Measurements from ENCODE around the gene CAMKV. TPM values are rescaled to one million over a fixed set of nuclear protein-coding genes. Genes with fewer than 3 reads are reported as not detected.
"Not testable (repeated sequence)": the region's sequence is repeated elsewhere in the genome, so short reads cannot be mapped to it uniquely, and the experiment has no call there.

The CAMKV gene
- total and polyA plus RNA-seq, 2 donors from 2014 or later, result 0.16 TPM; not detected in 1

GRCh38 chr3:49910409-49911123 is 40.9 kb upstream of the CAMKV start:
- peak in 3 of 5 donors; percentile 57 to 72 (median 71) for DNase-seq
- Histone ChIP-seq H3K9me3 (ENCODE audit: control insufficient read depth in 2 of 3, insufficient read depth in 1 of 3, low read length in 3 of 3) (no peaks in the 10 kb centered on the region), H3K9ac (ENCODE audit: low read length in 3 of 3) (no peak overlapping the region), H3K36me3 (ENCODE audit: control insufficient read depth in 2 of 3, insufficient read depth in 3 of 3, low read length in 3 of 3) (peaks cover 0 to 13% (median 9%) of the 10 kb centered on the region in 3 donors), H3K27ac (ENCODE audit: low read depth in 2 of 2, low read length in 2 of 2) (no peak overlapping the region), H3K4me1 (ENCODE audit: control insufficient read depth in 2 of 3, insufficient read depth in 2 of 3, low read depth in 1 of 3, low read length in 3 of 3) (peaks cover 0 to 10% (median 6%) of the 10 kb centered on the region in 3 donors), H3K27me3 (ENCODE audit: control insufficient read depth, insufficient read depth, low read length) (no peaks in the 10 kb centered on the region), H3K4me3 (ENCODE audit: low read length in 3 of 3) (no peak overlapping the region)
- FAIRE-seq, result no peak
- intact Hi-C loops (cut with DNase I), result no loop called here
- TF ChIP-seq, protein P1, sequence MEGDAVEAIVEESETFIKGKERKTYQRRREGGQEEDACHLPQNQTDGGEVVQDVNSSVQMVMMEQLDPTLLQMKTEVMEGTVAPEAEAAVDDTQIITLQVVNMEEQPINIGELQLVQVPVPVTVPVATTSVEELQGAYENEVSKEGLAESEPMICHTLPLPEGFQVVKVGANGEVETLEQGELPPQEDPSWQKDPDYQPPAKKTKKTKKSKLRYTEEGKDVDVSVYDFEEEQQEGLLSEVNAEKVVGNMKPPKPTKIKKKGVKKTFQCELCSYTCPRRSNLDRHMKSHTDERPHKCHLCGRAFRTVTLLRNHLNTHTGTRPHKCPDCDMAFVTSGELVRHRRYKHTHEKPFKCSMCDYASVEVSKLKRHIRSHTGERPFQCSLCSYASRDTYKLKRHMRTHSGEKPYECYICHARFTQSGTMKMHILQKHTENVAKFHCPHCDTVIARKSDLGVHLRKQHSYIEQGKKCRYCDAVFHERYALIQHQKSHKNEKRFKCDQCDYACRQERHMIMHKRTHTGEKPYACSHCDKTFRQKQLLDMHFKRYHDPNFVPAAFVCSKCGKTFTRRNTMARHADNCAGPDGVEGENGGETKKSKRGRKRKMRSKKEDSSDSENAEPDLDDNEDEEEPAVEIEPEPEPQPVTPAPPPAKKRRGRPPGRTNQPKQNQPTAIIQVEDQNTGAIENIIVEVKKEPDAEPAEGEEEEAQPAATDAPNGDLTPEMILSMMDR (IDR thresholded peaks at IDR 0.05; ENCODE audit: borderline replicate concordance, extremely low read depth, insufficient read depth), result no peak

GRCh38 chr3:49908373-49909199 is 38.9 kb upstream of the CAMKV start:
- FAIRE-seq (no peak), DNase-seq (no peak)
- H3K27me3 ChIP-seq (ENCODE audit: control insufficient read depth, insufficient read depth, low read length), result no peaks in the 10 kb centered on the region
- no peaks in the 10 kb centered on the region for H3K9me3 ChIP-seq (ENCODE audit: control insufficient read depth in 2 of 3, insufficient read depth in 1 of 3, low read length in 3 of 3)
- peaks cover 0 to 10% (median 9%) of the 10 kb centered on the region in 3 donors for H3K4me1 ChIP-seq (ENCODE audit: control insufficient read depth in 2 of 3, insufficient read depth in 2 of 3, low read depth in 1 of 3, low read length in 3 of 3)
- intact Hi-C loops (cut with DNase I), result no loop called here
- TF ChIP-seq, protein P1 (IDR thresholded peaks at IDR 0.05; ENCODE audit: borderline replicate concordance, extremely low read depth, insufficient read depth), result no peak
- H3K4me3 ChIP-seq (ENCODE audit: low read length in 3 of 3), result no peak overlapping the region
- peaks cover 0 to 13% (median 9%) of the 10 kb centered on the region in 3 donors for H3K36me3 ChIP-seq (ENCODE audit: control insufficient read depth in 2 of 3, insufficient read depth in 3 of 3, low read length in 3 of 3)
- no peak overlapping the region for H3K27ac ChIP-seq (ENCODE audit: low read depth in 2 of 2, low read length in 2 of 2)
- H3K9ac ChIP-seq (ENCODE audit: low read length in 3 of 3), result no peak overlapping the region

DNA sequence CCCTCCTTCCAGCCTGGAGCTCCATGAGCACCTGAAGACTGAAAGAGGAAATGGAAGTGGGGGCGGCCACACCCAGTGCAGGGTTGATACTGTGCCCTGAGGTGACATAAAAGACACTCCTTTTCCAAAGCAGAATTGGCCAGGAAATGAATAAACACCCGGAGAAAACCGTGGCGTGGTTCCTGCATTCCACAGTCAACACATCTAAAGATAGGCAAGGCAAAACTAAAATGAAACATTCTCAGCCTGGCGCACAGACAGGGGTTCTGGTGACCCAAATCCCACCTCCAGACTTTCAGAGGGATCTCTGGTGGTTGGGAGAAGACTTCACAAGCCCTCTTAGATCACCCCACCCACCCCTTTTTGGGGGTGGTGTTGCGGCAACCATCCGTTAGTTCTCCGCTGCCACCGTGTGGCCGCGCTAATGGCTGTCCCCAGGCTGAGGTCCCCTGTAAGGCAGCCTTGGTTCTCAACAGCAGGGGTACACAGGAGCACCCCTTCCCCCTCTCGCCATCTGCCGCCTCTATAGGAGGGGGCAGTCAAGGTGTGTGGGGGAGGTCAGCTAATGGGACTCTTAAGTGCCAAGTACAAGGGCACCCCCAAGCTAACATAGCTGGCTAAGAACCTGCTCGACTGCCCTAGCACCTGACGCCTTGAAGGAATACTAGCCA is 36.5 kb upstream of the CAMKV start:
- Histone ChIP-seq H3K9ac (ENCODE audit: low read length in 3 of 3) (no peak overlapping the region), H3K4me3 (ENCODE audit: low read length in 3 of 3) (peak overlapping the region in 2 of 3 donors; percentile 21 to 44), H3K27me3 (ENCODE audit: control insufficient read depth, insufficient read depth, low read length) (no peaks in the 10 kb centered on the region), H3K9me3 (ENCODE audit: control insufficient read depth in 2 of 3, insufficient read depth in 1 of 3, low read length in 3 of 3) (no peaks in the 10 kb centered on the region), H3K4me1 (ENCODE audit: control insufficient read depth in 2 of 3, insufficient read depth in 2 of 3, low read depth in 1 of 3, low read length in 3 of 3) (peaks cover 0 to 13% (median 10%) of the 10 kb centered on the region in 3 donors), H3K36me3 (ENCODE audit: control insufficient read depth in 2 of 3, insufficient read depth in 3 of 3, low read length in 3 of 3) (peaks cover 0 to 3% (median 0%) of the 10 kb centered on the region in 3 donors), H3K27ac (ENCODE audit: low read depth in 2 of 2, low read length in 2 of 2) (no peak overlapping the region)
- TF ChIP-seq, protein P1 (IDR thresholded peaks at IDR 0.05; ENCODE audit: borderline replicate concordance, extremely low read depth, insufficient read depth), result peak; percentile 45
- FAIRE-seq (no peak), DNase-seq (peak in 4 of 5 donors; percentile 43 to 84 (median 55))
- intact Hi-C loops (cut with DNase I), result no loop called here

- H3K27me3 ChIP-seq (ENCODE audit: control insufficient read depth, insufficient read depth, low read length); intact Hi-C loops (cut with DNase I); H3K27ac ChIP-seq (ENCODE audit: low read depth in 2 of 2, low read length in 2 of 2); DNase-seq; H3K9me3 ChIP-seq (ENCODE audit: control insufficient read depth in 2 of 3, insufficient read depth in 1 of 3, low read length in 3 of 3); H3K4me3 ChIP-seq (ENCODE audit: low read length in 3 of 3); FAIRE-seq; H3K36me3 ChIP-seq (ENCODE audit: control insufficient read depth in 2 of 3, insufficient read depth in 3 of 3, low read length in 3 of 3); H3K9ac ChIP-seq (ENCODE audit: low read length in 3 of 3): not testable (repeated sequence)
- peaks cover 0 to 13% (median 10%) of the 10 kb centered on the region in 3 donors for H3K4me1 ChIP-seq (ENCODE audit: control insufficient read depth in 2 of 3, insufficient read depth in 2 of 3, low read depth in 1 of 3, low read length in 3 of 3)
Observed at GRCh38 chr3:49904448-49904847, 34.7 kb upstream of the CAMKV start.

All from kidney (tissue), 14 donors.